K562 (cell line): ENCODE measurements around the gene CRAMP1. TPM values are rescaled to one million over a fixed set of nuclear protein-coding genes. Genes with fewer than 3 reads are reported as not detected.

ENCODE experiments used
- ATAC-seq: fragments of 200-7000 bp; cut with Tn5 transposase; 3 replicates; pipeline ENCODE4 v1.9.1; 2020; ENCODE audit warnings: moderate library complexity
- BruUV-seq: library from RNA; stranded (reverse); fragments of 400-500 nt; replicated peaks from 2 replicates; lab custom pipeline; 2021; lab: Mats Ljungman, UMichigan
- CTCF ChIA-PET: fragments of 300-600 bp; formaldehyde crosslinking; extraction: SDS; loops from one replicate; lab custom pipeline; 2021; ENCODE audit warnings: low intra/inter-chr PET ratio; lab: Yijun Ruan, JAX
- POLR2A ChIA-PET: fragments of 300-600, 350-650 bp; sonication (Branson Sonifier 250); formaldehyde crosslinking; extraction: SDS; loops from one replicate; lab custom pipeline; 2021; ENCODE audit warnings: antibody characterized with exemption, inconsistent platforms; lab: Yijun Ruan, JAX
- DNase-seq, 4 experiments: peaks; one replicate each; pipeline versions ENCODE4 v3.0.0 to v3.0.0-alpha.2; 2011 to 2018; ENCODE audit warnings: low spot score in 3 of 4, mixed read lengths in 3 of 4; ENCODE audit errors: extremely low read depth in 1 of 4
- FAIRE-seq: peaks from 2 replicates; lab custom pipeline; 2011; peaks lifted over from hg19 to GRCh38; lab: Jason Lieb, UNC
- H2AFZ ChIP-seq: 2 replicates; pipeline ENCODE4 v1.6.0; 2011; ENCODE audit warnings: low read depth, low read length, control low read depth, inconsistent platforms
- H3K27ac ChIP-seq: fragments of 200-600 bp; 3 replicates; pipeline ENCODE4 v1.8.0; 2011; ENCODE audit warnings: low read depth, mild to moderate bottlenecking, control low read depth, inconsistent platforms, low read length, moderate library complexity, mixed read lengths; ENCODE audit errors: extremely low read depth
- H3K27me3 ChIP-seq, 2 experiments: fragments of 300-600 bp in 1 of 2; 2 replicates in 1 of 2; 3 replicates in 1 of 2; pipeline versions ENCODE4 v1.6.0 to v1.8.0; 2011; ENCODE audit warnings: inconsistent platforms in 2 of 2, low read length in 2 of 2, mild to moderate bottlenecking in 1 of 2, mixed read lengths in 1 of 2, moderate library complexity in 1 of 2; ENCODE audit not compliant: control insufficient read depth in 2 of 2, insufficient read depth in 2 of 2
- H3K36me3 ChIP-seq: fragments of 300-600 bp; 3 replicates; pipeline ENCODE4 v1.8.0; 2011; ENCODE audit warnings: mild to moderate bottlenecking, low read length, inconsistent platforms; ENCODE audit not compliant: control insufficient read depth, insufficient read depth
- H3K4me1 ChIP-seq, 2 experiments: fragments of 200-600 bp in 1 of 2; replicated peaks in 1 of 2; 2 replicates in 1 of 2; 3 replicates in 1 of 2; pipeline versions ENCODE4 v1.5.1 to v1.8.0; 2011; ENCODE audit warnings: inconsistent platforms in 2 of 2, low read length in 2 of 2, mild to moderate bottlenecking in 1 of 2, mixed read lengths in 1 of 2, moderate library complexity in 1 of 2; ENCODE audit not compliant: control insufficient read depth in 2 of 2, insufficient read depth in 2 of 2
- H3K4me2 ChIP-seq: 2 replicates; pipeline ENCODE4 v1.6.1; 2011; ENCODE audit warnings: low read length, control low read depth, inconsistent platforms, mixed read lengths; ENCODE audit not compliant: insufficient read depth
- H3K4me3 ChIP-seq: fragments of 200-600 bp; sonication (generic), shearing (Covaris generic); 2 replicates; pipeline ENCODE4 v1.5.1; 2016; ENCODE audit warnings: control low read depth, inconsistent platforms
- H3K79me2 ChIP-seq: fragments of 200-600 bp; 3 replicates; pipeline ENCODE4 v1.8.0; 2011; ENCODE audit warnings: low read length, inconsistent platforms; ENCODE audit not compliant: control insufficient read depth, insufficient read depth
- H3K9ac ChIP-seq, 2 experiments: 2 replicates each; pipeline versions ENCODE4 v1.6.0 to v1.6.1; 2011; ENCODE audit warnings: low read depth in 2 of 2, low read length in 2 of 2, control low read depth in 1 of 2, inconsistent platforms in 1 of 2, mild to moderate bottlenecking in 1 of 2, mixed read lengths in 1 of 2; ENCODE audit not compliant: insufficient read depth in 1 of 2
- H3K9me1 ChIP-seq: one replicate; pipeline ENCODE4 v1.6.0; 2011; ENCODE audit warnings: inconsistent platforms, mild to moderate bottlenecking, low read length, moderate library complexity; ENCODE audit not compliant: control insufficient read depth, insufficient read depth
- H3K9me3 ChIP-seq: replicated peaks from 2 replicates; pipeline ENCODE4 v1.5.1; 2011; ENCODE audit warnings: low read depth, low read length, inconsistent platforms; ENCODE audit not compliant: control insufficient read depth, insufficient read depth
- H4K20me1 ChIP-seq: replicated peaks from 2 replicates; pipeline ENCODE4 v1.6.1; 2011; ENCODE audit warnings: low read length, inconsistent platforms, mixed read lengths; ENCODE audit not compliant: control insufficient read depth, insufficient read depth
- BRD9 ChIP-seq: fragments of 450-650 bp; IDR thresholded peaks from 2 replicates; pipeline ENCODE4 v1.6.1; 2018; ENCODE audit warnings: low read depth; ENCODE audit not compliant: partially characterized antibody
- FOXJ3 ChIP-seq: sonication (generic); formaldehyde crosslinking; IDR thresholded peaks from 2 replicates; pipeline ENCODE4 v1.4.0; 2020; ENCODE audit warnings: mild to moderate bottlenecking, missing genetic modification reagents
- L3MBTL2 ChIP-seq: fragments of 450-650 bp; IDR thresholded peaks from 2 replicates; pipeline ENCODE4 v1.6.1; 2016; ENCODE audit warnings: mild to moderate bottlenecking, moderate library complexity
- MAZ ChIP-seq, 2 experiments: fragments of 450-650 bp in 1 of 2; sonication (generic) in 1 of 2; formaldehyde crosslinking; IDR thresholded peaks in 1 of 2; conservative IDR thresholded peaks in 1 of 2; 2 replicates each; pipeline versions ENCODE4 v1.4.0 to v1.5.0; 2020; ENCODE audit warnings: mild to moderate bottlenecking in 1 of 2, missing genetic modification reagents in 1 of 2
- MBD2 ChIP-seq: sonication (generic); IDR thresholded peaks from 2 replicates; pipeline ENCODE4 v1.6.1; 2016; ENCODE audit warnings: low read depth, borderline replicate concordance
- MTA2 ChIP-seq: fragments of 450-650 bp; IDR thresholded peaks from 2 replicates; pipeline ENCODE4 v1.6.1; 2016; ENCODE audit warnings: low read depth
- NFE2L1 ChIP-seq: fragments of 450-650 bp; IDR thresholded peaks from 2 replicates; pipeline ENCODE4 v1.6.1; 2016; ENCODE audit warnings: missing genetic modification characterization, low read depth, mild to moderate bottlenecking, missing compliant biosample characterization, moderate library complexity, borderline replicate concordance
- RBM39 ChIP-seq: fragments of 200-400 bp; formaldehyde crosslinking; optimal IDR thresholded peaks from 2 replicates; pipeline ENCODE3; 2018; ENCODE audit warnings: low read depth, low read length
- SLC30A9 ChIP-seq: fragments of 250-450 bp; sonication (Bioruptor Pico); IDR thresholded peaks from 2 replicates; pipeline ENCODE4 v1.8.0; 2022; ENCODE audit warnings: mild to moderate bottlenecking, moderate library complexity
- SP1 ChIP-seq: sonication (generic); formaldehyde crosslinking; IDR thresholded peaks from 2 replicates; pipeline ENCODE4 v1.8.1; 2022; ENCODE audit warnings: mild to moderate bottlenecking, missing genetic modification reagents
- STAT5B ChIP-seq: fragments of 250-450 bp; sonication (Bioruptor Pico); IDR thresholded peaks from 2 replicates; pipeline ENCODE4 v1.8.0; 2021; ENCODE audit warnings: mild to moderate bottlenecking, inconsistent platforms
- TAF15 ChIP-seq: fragments of 200-400 bp; formaldehyde crosslinking; IDR thresholded peaks from 2 replicates; pipeline ENCODE4 v1.6.1; 2017; ENCODE audit warnings: mild to moderate bottlenecking, low read depth, low read length, moderate library complexity
- TBP ChIP-seq: optimal IDR thresholded peaks from 2 replicates; pipeline ENCODE3; 2011; ENCODE audit warnings: low read depth, low read length, improper control_type of control experiment
- ZNF23 ChIP-seq: fragments of 250-450 bp; sonication (Bioruptor Pico); IDR thresholded peaks from 2 replicates; pipeline ENCODE4 v1.4.0; 2020; ENCODE audit warnings: mild to moderate bottlenecking
- WGBS: fragments of 100-300 bp; shearing (Covaris generic); methylation state at CpG from one replicate; pipeline ENCODE4 v1.1.6; 2016; ENCODE audit warnings: low coverage, mixed read lengths; ENCODE audit not compliant: insufficient coverage; ENCODE audit errors: missing lambda C conversion rate; 5-methylcytosine and 5-hydroxymethylcytosine counted together
- in situ Hi-C: fragments of 300-500 bp; cut with MboI; formaldehyde crosslinking; loops from 4 replicates; pipeline ENCODE4 v1.15.0; 2018; ENCODE audit warnings: inconsistent platforms, mixed read lengths
- intact Hi-C: fragments of 100-400 bp; cut with micrococcal nuclease; formaldehyde crosslinking; loops from 2 replicates; pipeline ENCODE4 v1.14.2; 2022
- polyA plus RNA-seq, 8 experiments: library from polyadenylated mRNA; depleted of rRNA in 4 of 8; stranded (reverse) in 5 of 8; unstranded in 3 of 8; fragments of >200 nt; fragmentation: Nextera tagmentation in 2 of 8; fragmentation: Illumina TruSeq in 1 of 8; extraction: Ambion mirVana in 2 of 8; extraction: Trizol in 1 of 8; gene quantifications; 2 replicates each; pipeline versions ENCODE4 v1.2.1 to v1.2.3, GENCODE V29; 2011 to 2014; ENCODE audit warnings: inconsistent platforms in 1 of 8, missing spikeins in 1 of 8
- total RNA-seq, 7 experiments: library from RNA; depleted of rRNA in 6 of 7; stranded (reverse); fragments of >200 nt in 6 of 7; fragmentation: Illumina TruSeq in 2 of 7; extraction: Trizol in 2 of 7; gene quantifications; 2 replicates each; pipeline versions ENCODE4 v1.2.1 to v1.2.3, GENCODE V29; 2011 to 2021; ENCODE audit warnings: low replicate concordance in 1 of 7
- TF ChIP-seq, protein P1 (sequence below): fragments of 250-450 bp; sonication (Bioruptor Pico); IDR thresholded peaks from 2 replicates; pipeline ENCODE4 v1.8.0; 2022; ENCODE audit warnings: inconsistent platforms, mild to moderate bottlenecking, moderate library complexity, borderline replicate concordance
- TF ChIP-seq, protein P2 (sequence below), 3 experiments: fragments of 200-800 bp in 1 of 3; fragments of 250-450 bp in 1 of 3; fragments of 450-650 bp in 1 of 3; sonication (Bioruptor Pico) in 1 of 3; sonication (Bioruptor generic) in 1 of 3; formaldehyde crosslinking in 1 of 3; IDR thresholded peaks; 2 replicates each; pipeline versions ENCODE4 v1.6.1 to v1.8.0; 2016 to 2022; ENCODE audit warnings: mild to moderate bottlenecking in 2 of 3, missing genetic modification characterization in 2 of 3, missing compliant biosample characterization in 1 of 3, moderate library complexity in 1 of 3
- TF ChIP-seq, protein P3 (sequence below): fragments of 450-650 bp; formaldehyde crosslinking; conservative IDR thresholded peaks from 2 replicates; pipeline ENCODE4 v1.4.0; 2022; ENCODE audit warnings: mild to moderate bottlenecking, missing genetic modification characterization

CRAMP1 gene
- total and polyA plus RNA-seq, 9 of the 15 experiments (the other 6 are each of a cell fraction or from before 2014, with no cell fraction given): 0.52 to 20.8 (median 7.5) TPM

DNA sequence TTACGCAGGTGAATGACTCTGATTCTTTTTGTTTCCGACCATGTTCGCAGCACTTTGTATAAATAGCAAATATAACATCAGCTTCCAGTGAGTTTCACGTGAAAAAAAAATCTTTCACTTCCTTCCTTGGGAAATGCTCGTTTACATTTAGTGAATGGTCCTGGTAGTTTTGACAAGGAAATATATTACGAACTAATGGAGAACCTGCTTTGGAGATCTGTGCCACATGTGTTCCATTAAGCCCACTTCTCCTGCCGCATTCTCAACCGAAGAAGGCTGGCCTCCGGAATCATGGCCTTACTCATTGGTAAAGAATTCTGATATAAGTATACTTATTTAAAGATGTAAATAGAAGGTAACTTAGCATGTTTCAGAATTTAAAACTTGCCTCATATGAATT, 3.6 kb downstream of the CRAMP1 start:
- WGBS: 91% methylated on average over 9 of the region's 9 CpGs
- H3K4me2 ChIP-seq: no peak overlapping the region
- in situ Hi-C loops (no loop called here), intact Hi-C loops (no loop called here)
- H3K9me1 ChIP-seq: no peaks in the 10 kb centered on the region
- no peak overlapping the region for H2AFZ ChIP-seq
- BruUV-seq: no TSS peak
- H3K9me3 ChIP-seq: no peaks in the 10 kb centered on the region
- no peak overlapping the region for H3K4me3 ChIP-seq
- FAIRE-seq (no peak), ATAC-seq (no peak), DNase-seq (no peak)
- ChIA-PET CTCF (interaction anchor here (0.7 kb wide), 1 partner anchor 65 kb away, joined by 5 read pairs; no protein-coding TSS in a partner anchor), POLR2A (interaction anchor here (1.0 to 1.1 kb wide), 2 partner anchors 15 to 18 kb away, joined by 4 read pairs; no protein-coding TSS in a partner anchor)
- H3K79me2 ChIP-seq: peaks cover 72% of the 10 kb centered on the region
- H3K9ac ChIP-seq: no peak overlapping the region
- H3K36me3 ChIP-seq: peaks cover 53% of the 10 kb centered on the region; the same call in 2 of the 3 replicates
- peaks cover 3% of the 10 kb centered on the region; the same call in 1 of the 2 replicates for H4K20me1 ChIP-seq
- H3K27me3 ChIP-seq: no peaks in the 10 kb centered on the region
- H3K27ac ChIP-seq: no peak overlapping the region
- peaks cover 13 to 32% of the 10 kb centered on the region in 2 experiments; a peak in 4 of 5 replicates for H3K4me1 ChIP-seq
- TF ChIP-seq SP1 (CRISPR knock-in tag) (no peak), TAF15 (no peak), BRD9 (no peak), MAZ (CRISPR knock-in tag; conservative IDR thresholded peaks at IDR 0.05 in 1 of 2, IDR thresholded peaks at IDR 0.05 in 1 of 2) (no peak), MBD2 (no peak), STAT5B (CRISPR knock-in tag) (no peak), ZNF23 (CRISPR knock-in tag) (no peak), L3MBTL2 (no peak), NFE2L1 (tag) (no peak), TBP (no peak), SLC30A9 (CRISPR knock-in tag) (no peak), FOXJ3 (CRISPR knock-in tag) (no peak), RBM39 (no peak), MTA2 (no peak)
- TF ChIP-seq, protein P1, sequence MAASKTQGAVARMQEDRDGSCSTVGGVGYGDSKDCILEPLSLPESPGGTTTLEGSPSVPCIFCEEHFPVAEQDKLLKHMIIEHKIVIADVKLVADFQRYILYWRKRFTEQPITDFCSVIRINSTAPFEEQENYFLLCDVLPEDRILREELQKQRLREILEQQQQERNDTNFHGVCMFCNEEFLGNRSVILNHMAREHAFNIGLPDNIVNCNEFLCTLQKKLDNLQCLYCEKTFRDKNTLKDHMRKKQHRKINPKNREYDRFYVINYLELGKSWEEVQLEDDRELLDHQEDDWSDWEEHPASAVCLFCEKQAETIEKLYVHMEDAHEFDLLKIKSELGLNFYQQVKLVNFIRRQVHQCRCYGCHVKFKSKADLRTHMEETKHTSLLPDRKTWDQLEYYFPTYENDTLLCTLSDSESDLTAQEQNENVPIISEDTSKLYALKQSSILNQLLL (CRISPR knock-in tag): no peak
- TF ChIP-seq, protein P2, sequence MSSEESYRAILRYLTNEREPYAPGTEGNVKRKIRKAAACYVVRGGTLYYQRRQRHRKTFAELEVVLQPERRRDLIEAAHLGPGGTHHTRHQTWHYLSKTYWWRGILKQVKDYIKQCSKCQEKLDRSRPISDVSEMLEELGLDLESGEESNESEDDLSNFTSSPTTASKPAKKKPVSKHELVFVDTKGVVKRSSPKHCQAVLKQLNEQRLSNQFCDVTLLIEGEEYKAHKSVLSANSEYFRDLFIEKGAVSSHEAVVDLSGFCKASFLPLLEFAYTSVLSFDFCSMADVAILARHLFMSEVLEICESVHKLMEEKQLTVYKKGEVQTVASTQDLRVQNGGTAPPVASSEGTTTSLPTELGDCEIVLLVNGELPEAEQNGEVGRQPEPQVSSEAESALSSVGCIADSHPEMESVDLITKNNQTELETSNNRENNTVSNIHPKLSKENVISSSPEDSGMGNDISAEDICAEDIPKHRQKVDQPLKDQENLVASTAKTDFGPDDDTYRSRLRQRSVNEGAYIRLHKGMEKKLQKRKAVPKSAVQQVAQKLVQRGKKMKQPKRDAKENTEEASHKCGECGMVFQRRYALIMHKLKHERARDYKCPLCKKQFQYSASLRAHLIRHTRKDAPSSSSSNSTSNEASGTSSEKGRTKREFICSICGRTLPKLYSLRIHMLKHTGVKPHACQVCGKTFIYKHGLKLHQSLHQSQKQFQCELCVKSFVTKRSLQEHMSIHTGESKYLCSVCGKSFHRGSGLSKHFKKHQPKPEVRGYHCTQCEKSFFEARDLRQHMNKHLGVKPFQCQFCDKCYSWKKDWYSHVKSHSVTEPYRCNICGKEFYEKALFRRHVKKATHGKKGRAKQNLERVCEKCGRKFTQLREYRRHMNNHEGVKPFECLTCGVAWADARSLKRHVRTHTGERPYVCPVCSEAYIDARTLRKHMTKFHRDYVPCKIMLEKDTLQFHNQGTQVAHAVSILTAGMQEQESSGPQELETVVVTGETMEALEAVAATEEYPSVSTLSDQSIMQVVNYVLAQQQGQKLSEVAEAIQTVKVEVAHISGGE (CRISPR knock-in tag; IDR thresholded peaks at IDR 0.05): no peak
- TF ChIP-seq, protein P3, sequence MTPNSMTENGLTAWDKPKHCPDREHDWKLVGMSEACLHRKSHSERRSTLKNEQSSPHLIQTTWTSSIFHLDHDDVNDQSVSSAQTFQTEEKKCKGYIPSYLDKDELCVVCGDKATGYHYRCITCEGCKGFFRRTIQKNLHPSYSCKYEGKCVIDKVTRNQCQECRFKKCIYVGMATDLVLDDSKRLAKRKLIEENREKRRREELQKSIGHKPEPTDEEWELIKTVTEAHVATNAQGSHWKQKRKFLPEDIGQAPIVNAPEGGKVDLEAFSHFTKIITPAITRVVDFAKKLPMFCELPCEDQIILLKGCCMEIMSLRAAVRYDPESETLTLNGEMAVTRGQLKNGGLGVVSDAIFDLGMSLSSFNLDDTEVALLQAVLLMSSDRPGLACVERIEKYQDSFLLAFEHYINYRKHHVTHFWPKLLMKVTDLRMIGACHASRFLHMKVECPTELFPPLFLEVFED (CRISPR knock-in tag): no peak
